GM21390 (cell line): ENCODE measurements around the gene ERCC6.

Source experiments
- ATAC-seq: cut with Tn5 transposase; IDR thresholded peaks from one replicate; pipeline ENCODE4 v1.9.1; 2021; ENCODE audit not compliant: unreplicated experiment

ERCC6 gene

DNA sequence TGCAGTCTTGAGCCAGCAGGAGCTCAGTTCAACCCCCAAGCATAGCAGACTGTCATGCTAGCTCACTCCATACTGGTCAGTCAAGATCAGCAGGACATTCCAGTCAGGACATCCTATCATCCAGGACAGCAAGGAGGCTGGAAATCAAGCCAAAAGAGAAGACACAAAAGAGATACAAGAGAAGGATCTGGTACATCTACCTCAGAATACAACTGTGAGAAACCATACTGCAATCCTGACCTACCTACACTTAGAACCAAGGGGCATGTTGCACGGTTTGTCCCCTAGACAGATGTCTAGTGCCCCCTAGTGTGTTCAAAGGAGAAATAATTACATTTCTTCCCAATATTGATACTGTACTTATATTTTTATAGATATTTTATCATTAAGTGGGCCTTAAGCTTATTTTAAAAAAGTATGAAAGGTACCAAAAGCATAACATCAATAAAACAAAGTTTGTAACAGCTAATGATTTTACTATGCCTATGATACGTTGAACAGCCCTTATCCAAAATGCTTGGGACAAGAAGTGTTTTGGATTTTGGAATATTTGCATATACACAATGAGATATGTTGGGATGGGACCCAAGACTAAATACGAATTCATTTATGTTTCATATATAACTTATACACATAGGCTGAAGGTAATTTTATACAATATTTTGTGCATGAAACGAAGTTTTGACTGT lies 26.7 kb downstream of the ERCC6 start:
- no peak for ATAC-seq

DNA sequence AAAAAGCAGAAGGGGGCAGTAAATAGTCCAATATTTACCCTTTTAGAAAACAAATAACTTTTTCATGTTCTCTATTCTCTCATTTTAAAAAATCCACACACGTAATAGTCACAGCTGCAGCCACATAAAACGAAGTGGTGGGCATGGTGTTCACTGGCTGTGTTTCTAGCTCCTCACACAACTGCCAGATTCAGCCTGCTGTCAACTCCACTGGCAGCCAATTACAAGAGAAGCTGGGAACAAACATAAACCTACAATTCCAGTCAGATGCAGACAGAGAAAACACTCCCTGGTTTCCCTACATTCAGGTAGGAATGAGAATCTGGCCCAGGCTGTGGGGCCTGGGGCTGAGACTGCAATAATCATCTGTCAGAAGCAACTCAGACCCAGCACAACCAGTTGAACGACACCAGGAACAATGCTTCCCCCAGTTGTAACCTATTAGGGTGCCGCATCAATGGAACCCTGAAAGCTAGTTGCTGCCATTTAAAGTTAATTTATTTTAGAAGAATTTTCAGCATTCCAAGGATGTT lies 29.1 kb downstream of the ERCC6 start:
- no peak for ATAC-seq

DNA sequence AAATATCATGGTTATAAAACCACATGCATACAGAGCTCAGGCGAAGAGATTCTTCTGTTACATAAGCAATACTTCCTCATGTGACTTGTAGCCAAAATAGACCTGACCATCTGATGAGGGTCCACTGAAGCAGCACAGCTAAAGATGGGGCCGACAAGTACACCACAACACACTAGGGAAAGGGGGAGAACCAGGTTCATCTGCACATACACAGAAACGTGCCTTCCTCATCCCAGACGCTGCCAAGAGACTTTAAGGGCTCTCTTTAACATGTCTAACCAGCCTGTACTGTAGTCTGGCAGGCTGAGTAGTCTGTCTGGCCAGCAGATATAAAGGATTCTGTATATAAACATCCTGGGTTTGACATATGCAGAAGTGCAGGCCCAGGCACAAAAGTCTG lies 30.3 kb downstream of the ERCC6 start:
- no peak for ATAC-seq

DNA sequence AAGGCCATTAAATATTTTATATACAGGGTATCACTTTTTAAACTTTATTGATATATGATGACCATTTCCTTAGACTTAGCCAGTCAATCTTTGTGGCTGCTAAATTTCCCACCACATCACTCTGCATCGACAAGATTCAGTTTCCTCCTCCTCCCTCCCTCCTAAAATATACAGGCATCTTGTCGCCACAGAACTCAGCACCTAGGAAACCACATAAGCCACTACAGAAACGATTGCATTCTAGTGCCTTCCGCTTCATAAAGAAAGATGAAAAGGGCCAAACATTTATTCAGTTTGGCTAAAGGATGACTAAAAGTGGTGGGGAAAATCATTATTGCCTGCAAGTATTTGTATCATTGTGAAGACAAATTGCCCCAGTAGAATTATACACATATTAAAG lies 30.7 kb downstream of the ERCC6 start:
- ATAC-seq: no peak

DNA sequence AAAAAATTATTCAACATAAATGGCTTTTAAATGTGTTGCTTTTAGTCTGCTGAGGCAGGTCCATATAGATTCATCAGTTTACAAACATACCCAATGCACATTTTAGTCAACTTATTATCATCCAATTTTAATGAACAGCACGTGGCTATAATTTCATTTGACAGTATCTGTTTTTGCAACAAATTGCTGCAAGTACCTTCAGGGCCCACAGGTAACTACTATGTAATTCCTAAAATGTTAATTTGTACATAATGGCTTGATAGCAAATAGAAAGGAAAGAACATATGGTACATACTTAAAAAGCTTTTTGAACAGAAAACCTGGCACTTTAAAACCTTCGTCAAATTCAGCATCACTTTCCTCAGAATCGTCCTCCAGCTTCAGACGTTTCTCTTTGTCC lies 33.3 kb downstream of the ERCC6 start:
- no peak for ATAC-seq

DNA sequence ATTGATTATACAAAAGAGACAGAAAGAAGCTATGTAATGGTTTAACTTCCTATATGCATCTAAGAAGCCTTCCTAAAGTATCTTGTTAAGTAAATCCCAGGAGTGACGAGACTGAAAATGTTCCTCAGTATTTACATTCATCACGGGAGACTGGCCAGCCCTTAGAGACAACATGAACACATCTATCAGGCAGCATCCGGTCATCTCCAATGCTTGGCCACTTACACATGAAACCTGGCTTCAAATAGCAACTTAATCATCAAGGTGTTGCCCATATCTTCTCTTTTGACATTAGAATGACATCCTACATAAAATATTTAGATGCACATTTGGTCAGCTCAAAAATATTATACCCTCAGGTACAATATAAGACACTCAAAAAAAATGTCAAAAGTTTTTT lies 33.8 kb downstream of the ERCC6 start:
- no peak for ATAC-seq

DNA sequence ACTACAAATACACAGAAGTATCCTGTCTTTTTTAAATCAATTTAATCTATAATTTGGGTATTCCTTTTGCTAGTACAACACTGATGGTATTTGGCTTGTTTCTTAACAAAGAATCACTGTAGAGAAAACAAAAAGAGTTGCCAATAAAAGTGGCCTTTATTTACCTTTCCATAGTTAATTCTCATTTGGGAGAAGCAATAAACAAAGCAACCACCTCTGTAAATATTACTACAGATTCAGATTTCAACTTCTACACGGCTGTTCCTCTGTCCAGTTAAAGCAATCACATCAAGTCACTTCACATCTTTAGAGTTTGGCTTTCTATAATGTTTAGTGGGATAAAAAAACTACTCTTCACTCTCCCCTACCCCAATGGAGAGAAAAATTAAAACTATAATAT lies 34.4 kb downstream of the ERCC6 start:
- no peak for ATAC-seq

DNA sequence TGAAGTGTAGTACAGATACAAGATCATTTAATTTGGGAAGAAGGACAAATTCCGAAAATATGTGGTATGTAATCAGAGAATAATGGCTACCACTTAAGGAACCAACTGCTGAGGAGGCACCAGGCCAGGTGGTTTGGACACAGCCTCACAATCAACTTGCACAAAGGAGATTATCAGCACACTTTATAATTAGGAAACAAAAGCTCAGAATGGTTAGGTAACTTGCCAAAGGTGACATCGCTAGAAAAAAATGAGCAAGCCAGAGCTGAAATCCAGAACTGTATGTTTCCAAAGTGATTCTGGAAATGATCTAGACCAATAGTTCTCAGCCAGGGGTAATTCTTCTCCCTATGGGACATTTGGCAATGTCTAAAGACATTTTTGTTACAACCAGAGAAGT lies 36.6 kb downstream of the ERCC6 start:
- no peak for ATAC-seq

DNA sequence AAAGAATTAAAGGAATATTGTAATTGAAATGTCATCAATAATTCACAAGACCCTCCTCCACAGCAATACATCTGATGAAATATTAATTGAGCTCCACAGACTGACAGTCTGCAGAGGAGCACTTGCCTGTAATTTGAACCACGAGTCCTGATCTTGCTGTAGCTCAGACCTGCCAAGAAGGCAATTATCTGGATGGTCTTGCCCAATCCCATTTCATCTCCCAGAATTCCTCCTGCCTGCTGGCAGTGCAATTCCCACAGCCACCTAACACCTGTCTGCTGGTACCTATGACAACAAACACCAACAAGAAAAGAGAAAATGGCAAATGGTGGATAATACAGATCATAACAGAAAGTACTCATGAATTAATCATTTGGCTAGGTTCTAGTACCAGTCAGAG lies 38.5 kb downstream of the ERCC6 start:
- ATAC-seq: no peak

DNA sequence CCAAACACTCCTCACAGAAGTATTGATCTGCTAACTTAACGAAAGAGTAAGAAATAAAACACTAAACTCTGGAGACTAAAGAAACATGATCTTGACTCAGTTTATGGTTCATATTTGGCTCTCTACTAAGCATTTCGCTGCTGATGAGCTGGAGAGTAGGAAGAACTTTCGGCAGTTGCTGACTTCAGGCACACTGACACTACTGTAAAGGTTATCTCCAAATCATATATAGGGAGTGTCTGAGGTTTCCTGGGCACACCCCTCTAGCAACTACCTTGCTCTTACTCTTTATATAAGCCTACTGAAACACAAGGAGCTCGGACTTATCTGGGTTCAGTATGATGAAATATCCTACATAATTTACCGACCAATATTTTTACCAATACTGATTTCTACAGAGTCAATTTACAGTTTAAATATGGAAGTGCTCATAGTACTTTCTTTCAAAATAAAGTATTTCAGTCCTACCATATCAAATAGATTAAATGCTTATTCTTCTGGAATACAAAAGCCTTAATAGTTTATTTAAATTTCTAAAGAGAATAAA lies 39.5 kb downstream of the ERCC6 start:
- no peak for ATAC-seq

DNA sequence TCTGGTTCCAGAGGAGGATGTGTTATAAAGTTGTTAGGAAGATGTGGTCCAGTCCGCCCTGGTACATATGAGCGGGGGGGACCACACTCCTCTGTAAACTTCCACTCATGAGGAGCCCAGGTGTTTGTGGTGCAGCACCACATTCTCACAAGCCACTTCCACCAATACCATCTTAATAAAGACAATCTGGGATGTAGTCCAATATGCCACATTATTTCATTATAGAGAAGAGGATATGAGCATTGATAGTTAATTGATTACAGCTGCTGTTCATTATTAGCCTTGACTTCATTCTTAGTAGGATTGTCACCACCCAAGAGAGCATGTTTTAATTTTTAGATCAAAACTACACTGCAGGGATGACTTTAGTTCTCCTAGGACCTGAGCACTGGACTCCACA lies 40.5 kb downstream of the ERCC6 start:
- no peak for ATAC-seq

DNA sequence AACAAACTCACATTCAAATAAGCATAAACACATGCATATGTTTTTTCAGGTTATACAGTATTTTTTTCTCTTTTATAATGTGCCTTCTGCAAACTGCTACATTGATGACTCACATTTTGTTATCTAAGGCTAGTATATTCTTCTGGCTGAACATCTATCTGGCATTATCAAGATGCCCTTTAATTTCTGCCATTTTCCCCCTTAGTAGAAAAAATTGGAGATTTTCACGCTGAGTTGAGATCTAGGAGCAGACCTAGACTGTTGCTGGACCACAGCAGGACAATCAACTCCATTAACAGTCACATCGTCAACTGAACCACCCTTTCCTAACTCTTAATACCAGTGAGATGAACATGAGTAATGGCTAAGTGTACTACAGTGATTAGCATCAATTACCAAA lies 41.6 kb downstream of the ERCC6 start:
- ATAC-seq: no peak

DNA sequence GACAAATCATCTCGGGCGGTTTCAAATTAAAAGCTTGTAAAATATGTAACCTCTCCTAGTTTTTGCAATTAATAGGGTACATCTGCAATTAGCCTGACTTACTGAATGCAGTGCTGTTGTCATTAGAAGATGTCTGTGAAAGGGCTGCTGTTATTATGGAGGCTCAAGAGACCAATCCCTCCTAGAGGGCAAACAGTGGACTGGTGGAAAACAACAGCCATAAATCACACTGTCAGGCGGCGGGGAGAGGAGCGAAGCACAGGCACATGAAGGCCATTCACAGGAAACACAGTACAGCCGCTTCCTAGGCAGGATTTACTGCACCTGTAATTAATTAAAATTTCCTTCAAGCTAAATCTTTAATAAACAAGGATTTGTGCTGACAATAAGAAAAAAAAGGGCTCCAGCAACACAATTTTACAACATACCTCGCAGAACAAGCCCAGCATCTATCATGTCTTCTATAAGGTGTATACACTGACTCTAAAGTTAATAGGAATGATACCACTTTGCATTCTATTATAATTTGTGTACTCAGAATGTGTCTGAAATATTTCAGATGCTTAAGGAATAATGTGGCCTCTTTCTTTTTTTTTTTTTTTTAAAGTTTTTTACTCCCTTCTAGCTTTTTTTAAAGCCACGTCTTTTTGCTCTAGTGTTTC lies 50.7 kb downstream of the ERCC6 start:
- no peak for ATAC-seq

DNA sequence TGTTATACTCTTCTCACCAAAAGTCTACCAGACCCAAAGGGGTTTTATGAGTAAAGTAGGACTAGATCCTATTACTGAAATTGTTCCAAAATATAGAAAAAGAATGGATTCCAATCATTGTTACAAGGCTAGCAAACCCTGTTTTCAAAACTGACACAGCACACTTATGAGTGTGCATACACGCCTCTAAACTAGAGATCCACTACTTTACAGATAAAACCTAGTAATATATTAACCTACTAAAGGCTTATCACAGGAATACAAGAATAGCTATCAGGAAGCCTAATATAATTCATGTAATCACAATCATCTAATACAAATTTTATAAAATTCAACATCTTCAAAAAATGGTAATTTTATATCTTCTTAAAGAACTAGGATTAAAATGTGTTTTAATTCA lies 52.2 kb downstream of the ERCC6 start:
- no peak for ATAC-seq

DNA sequence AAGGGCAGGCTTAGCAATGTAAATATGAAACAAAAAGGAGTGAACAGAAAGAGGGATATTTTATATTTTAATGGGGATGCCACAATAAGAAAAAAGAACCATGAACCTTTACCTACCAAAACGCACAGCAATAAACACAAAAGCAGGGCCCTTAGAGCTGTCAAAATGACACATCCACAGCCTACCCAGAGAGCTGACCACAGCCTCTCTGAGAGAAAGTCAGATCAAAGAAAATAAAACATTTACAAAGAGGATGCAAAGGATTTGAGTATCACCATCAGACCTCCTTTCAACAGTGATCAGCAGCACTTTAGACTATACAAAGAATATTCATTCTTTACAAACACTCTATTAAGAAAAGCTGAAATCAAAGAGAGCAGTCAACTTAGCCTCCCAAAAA lies 52.9 kb downstream of the ERCC6 start:
- no peak for ATAC-seq

DNA sequence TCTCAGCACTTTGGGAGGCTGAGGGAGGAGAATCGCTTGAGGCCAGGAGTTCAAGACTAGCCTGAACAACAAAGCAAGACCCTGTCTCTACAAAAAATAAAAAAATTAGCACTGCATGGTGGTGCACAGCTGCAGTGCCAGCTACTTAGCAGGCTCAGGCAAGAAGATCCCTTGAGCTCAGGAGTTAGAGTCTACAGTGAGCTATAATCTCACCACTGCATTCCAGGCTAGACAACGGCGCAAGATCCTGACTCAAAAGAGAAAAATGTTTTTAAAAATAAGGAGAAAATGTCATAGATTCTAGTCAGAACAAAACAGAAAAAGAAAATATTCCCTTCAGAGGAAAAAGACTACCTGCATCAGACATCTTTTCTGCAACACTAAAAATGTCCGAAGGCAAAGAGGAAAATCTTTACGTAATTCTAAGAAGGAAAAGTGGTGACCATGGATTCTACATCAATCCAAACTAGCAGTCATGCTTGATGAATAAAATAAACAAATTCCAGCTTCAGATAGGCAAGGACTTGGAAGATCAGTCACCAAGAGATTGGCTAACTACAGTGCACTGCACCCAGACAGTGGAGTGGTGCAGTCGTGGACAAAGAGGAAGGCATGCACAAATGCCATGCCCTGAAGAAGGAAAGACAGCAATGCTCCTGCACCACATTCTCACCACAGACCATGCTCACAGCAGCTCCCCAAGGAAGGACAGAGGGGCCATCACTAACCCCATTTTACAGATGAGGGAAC lies 54.3 kb downstream of the ERCC6 start:
- no peak for ATAC-seq

DNA sequence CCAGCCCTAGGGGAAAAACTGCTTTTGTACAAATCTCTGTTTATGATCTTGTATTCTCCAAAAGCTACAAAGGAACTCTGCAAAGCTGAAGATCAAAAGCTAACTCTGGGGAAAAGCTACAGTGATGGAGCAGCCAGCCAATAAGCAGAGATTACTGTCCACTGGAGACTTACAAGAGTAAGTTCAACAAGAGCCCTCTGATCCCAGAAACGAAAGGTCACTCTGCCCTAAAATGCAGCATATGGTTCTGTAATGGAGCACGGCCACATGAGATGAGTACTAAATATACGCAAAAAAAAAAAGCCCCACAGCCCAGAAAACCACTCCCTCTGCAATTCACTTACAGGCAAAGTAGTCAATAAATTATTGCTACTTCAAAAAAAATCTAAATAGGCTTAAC lies 60.1 kb downstream of the ERCC6 start:
- ATAC-seq: no peak

DNA sequence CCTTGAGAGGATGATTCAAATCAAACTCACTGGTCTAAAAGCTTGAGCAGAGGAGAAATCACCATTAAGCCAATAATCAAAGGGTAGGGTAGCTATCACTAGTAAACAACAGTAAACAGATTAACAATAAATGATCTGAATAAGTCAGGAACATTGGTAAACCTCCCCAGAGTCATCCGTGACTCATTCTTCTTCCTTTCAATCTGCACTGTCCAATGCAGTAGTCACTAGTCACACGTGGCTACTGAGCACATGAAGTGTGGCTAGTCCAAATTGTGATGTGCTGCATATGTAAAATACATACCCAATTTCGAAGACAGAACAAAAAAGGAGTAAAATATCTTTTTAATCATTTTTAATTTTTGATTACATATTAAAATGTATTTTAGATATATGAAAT lies 64.0 kb downstream of the ERCC6 start:
- ATAC-seq: no peak

DNA sequence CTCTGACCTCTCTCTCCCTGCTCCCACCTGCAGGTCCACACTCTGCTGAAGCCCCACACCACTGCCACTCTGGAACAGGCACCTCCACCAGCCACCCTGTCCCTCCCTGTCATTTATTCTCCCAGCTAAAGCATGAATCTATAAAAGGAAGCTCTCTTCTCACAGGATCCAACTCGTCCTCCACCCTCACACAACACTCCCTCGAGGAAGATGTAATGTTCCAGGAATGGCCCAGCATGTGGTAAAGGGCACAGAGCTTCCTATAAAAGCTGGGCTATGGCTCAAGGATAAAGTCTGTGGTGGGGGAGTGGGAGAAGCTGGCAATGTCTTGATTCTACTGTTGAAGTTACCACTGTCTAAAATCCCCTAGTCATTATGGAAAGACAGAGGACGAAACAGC lies 67.4 kb downstream of the ERCC6 start:
- ATAC-seq: no peak

DNA sequence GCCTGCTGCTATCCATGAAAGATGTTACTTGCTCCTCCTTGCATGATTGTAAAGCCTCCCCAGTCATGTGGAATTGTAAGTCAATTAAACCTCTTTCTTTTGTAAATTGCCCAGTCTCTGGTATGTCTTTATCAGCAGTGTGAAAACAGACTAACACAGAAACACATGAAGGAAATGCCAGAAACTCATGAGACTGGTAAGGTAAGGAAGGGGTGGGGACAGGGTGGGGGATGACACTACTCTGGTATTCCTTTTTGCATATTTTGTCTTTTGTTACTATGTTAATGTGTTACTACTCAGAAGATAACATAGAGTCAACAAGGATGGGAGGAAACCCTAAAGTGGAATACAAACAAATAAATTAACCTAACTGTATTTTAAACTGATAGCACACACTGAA lies 73.2 kb downstream of the ERCC6 start:
- ATAC-seq: no peak
